OCI-LY1 (cell line): Measurements from ENCODE around the gene ARHGEF17.

Experiments
- CTCF ChIP-seq: fragments of 200-600 bp; sonication (generic), shearing (Covaris generic); IDR thresholded peaks from 2 replicates; pipeline ENCODE4 v1.5.1; 2017; ENCODE audit warnings: mild to moderate bottlenecking, antibody characterized with exemption, low read length, moderate library complexity, mixed read lengths
- EZH2 ChIP-seq: fragments of 200-600 bp; sonication (generic), shearing (Covaris generic); IDR thresholded peaks from 2 replicates; pipeline ENCODE4 v1.8.0; 2017; ENCODE audit warnings: borderline replicate concordance, mixed run types, mild to moderate bottlenecking, antibody characterized with exemption, low read length, moderate library complexity, mixed read lengths

- TF ChIP-seq CTCF (no peak), EZH2 (no peak)
Observed at GRCh38 chr11:73280626-73281025, 27.4 kb upstream of the ARHGEF17 start.
